Measurements from ENCODE around the gene IRS2.
A peak's percentile ranks its signal among the peaks of the same experiment; 100 is the strongest.

IRS2 gene

GRCh38 chr13:109728791-109729731 lies 57.3 kb downstream of the IRS2 start:
- peak; percentile 30 for DNase-seq

- no peak for DNase-seq
Observed at GRCh38 chr13:109728061-109728460, 58.3 kb downstream of the IRS2 start.

GRCh38 chr13:109727251-109727650 lies 59.1 kb downstream of the IRS2 start:
- no peak for DNase-seq

- no peak for DNase-seq
Observed at GRCh38 chr13:109725995-109726637, 60.3 kb downstream of the IRS2 start.

- DNase-seq = no peak
Observed at GRCh38 chr13:109725297-109725696, 61.1 kb downstream of the IRS2 start.

- DNase-seq = no peak
Observed at GRCh38 chr13:109724603-109725002, 61.8 kb downstream of the IRS2 start.

GRCh38 chr13:109723046-109723445 lies 63.3 kb downstream of the IRS2 start:
- no peak for DNase-seq

GRCh38 chr13:109722068-109722467 lies 64.3 kb downstream of the IRS2 start:
- DNase-seq = no peak

- DNase-seq = no peak
Observed at GRCh38 chr13:109720758-109721184, 65.6 kb downstream of the IRS2 start.

- no peak for DNase-seq
Observed at GRCh38 chr13:109719962-109720646, 66.3 kb downstream of the IRS2 start.

GRCh38 chr13:109718726-109719125 lies 67.7 kb downstream of the IRS2 start:
- no peak for DNase-seq

- no peak for DNase-seq
Observed at GRCh38 chr13:109717686-109718085, 68.7 kb downstream of the IRS2 start.

GRCh38 chr13:109715902-109716301 lies 70.5 kb downstream of the IRS2 start:
- DNase-seq = peak; percentile 29

GRCh38 chr13:109713681-109714080 lies 72.7 kb downstream of the IRS2 start:
- no peak for DNase-seq

GRCh38 chr13:109712124-109712722 lies 74.2 kb downstream of the IRS2 start:
- DNase-seq = no peak

- no peak for DNase-seq
Observed at GRCh38 chr13:109707742-109708617, 78.4 kb downstream of the IRS2 start.

GRCh38 chr13:109707044-109707741 lies 79.2 kb downstream of the IRS2 start:
- DNase-seq = no peak

GRCh38 chr13:109706015-109706715 lies 80.2 kb downstream of the IRS2 start:
- DNase-seq = no peak

- no peak for DNase-seq
Observed at GRCh38 chr13:109704771-109705635, 81.4 kb downstream of the IRS2 start.

Measured in fibroblast of skin of abdomen (primary cell).